ENCODE data around the gene ARID5B. TPM values are rescaled to one million over a fixed set of nuclear protein-coding genes. Genes with fewer than 3 reads are reported as not detected.

ARID5B gene
- total and polyA plus RNA-seq, 2 donors (not counting 3 experiments of a cell fraction or from before 2014, with no cell fraction given): 5.6 to 8.9 TPM

- peak overlapping the region; percentile 35 for H3K9ac ChIP-seq (replicated peaks; ENCODE audit: extremely low read depth, insufficient read depth, low read length)
- FAIRE-seq: no peak
- no peaks in the 10 kb centered on the region for H3K36me3 ChIP-seq (ENCODE audit: control insufficient read depth in 2 of 2, extremely low read depth in 1 of 2, insufficient read depth in 2 of 2, low read length in 2 of 2)
- no TSS peak for BruUV-seq (replicated peaks)
- peaks cover 23% of the 10 kb centered on the region for H3K4me1 ChIP-seq (ENCODE audit: control insufficient read depth, extremely low read depth, insufficient read depth, low read length)
- H3K4me2 ChIP-seq (ENCODE audit: insufficient read depth, low read length): peak overlapping the region; percentile 96
- dilution Hi-C loops (cut with MboI; ENCODE audit: extremely low pct_ligation_motif_present, low sequenced_read_pairs) (no loop called here), intact Hi-C loops (cut with micrococcal nuclease) (loop anchor here (1.0 to 2.0 kb wide), 3 partner anchors 95 to 250 kb away; no protein-coding TSS in a partner anchor)
- TF ChIP-seq MYC (IDR thresholded peaks at IDR 0.05; ENCODE audit: low read depth, low read length) (no peak), POLR2A (IDR thresholded peaks at IDR 0.05; ENCODE audit: low read depth, low read length) (no peak), JUN (IDR thresholded peaks at IDR 0.05; ENCODE audit: borderline replicate concordance, insufficient read depth, insufficient read length, low read depth) (no peak), EZH2 (IDR thresholded peaks at IDR 0.05; ENCODE audit: borderline replicate concordance, low read depth, low read length, severe bottlenecking) (no peak), CTCF (IDR thresholded peaks at IDR 0.05; ENCODE audit: extremely low read depth in 1 of 2, insufficient read depth in 1 of 2, low read depth in 1 of 2, low read length in 2 of 2) (no peak), POLR2AphosphoS5 (IDR thresholded peaks at IDR 0.05; ENCODE audit: insufficient read depth, low read depth, low read length) (no peak), GATA2 (IDR thresholded peaks at IDR 0.05; ENCODE audit: insufficient read depth, insufficient read length, low read depth, low read length) (no peak), FOS (IDR thresholded peaks at IDR 0.05; ENCODE audit: borderline replicate concordance, insufficient read depth, low read length) (no peak), MAX (IDR thresholded peaks at IDR 0.05; ENCODE audit: insufficient read depth, insufficient read length) (no peak)
- H3K27ac ChIP-seq (ENCODE audit: insufficient read depth, low read depth, low read length): peak overlapping the region; percentile 50
- no peaks in the 10 kb centered on the region for H3K79me2 ChIP-seq (ENCODE audit: control insufficient read depth, insufficient read depth, low read length)
- ChIA-PET POLR2A (no interaction called here), CTCF (interaction anchor here (1.1 to 2.2 kb wide), 4 partner anchors 10 to 251 kb away, joined by 3 to 13 read pairs (median 6); no protein-coding TSS in a partner anchor)
- H4K20me1 ChIP-seq (replicated peaks; ENCODE audit: control insufficient read depth, extremely low read depth, insufficient read depth, low read length): no peaks in the 10 kb centered on the region
- no peaks in the 10 kb centered on the region for H3K27me3 ChIP-seq (ENCODE audit: control insufficient read depth in 2 of 2, insufficient read depth in 2 of 2, low read length in 2 of 2)
- H3K4me3 ChIP-seq (replicated peaks in 1 of 3; ENCODE audit: insufficient read depth in 1 of 3, low read depth in 1 of 3, low read length in 3 of 3): peak overlapping the region in 1 of 3 experiments; percentile 46
- DNase-seq (ENCODE audit: low read depth, low spot score): peak; percentile 12
- H3K9me1 ChIP-seq (replicated peaks; ENCODE audit: control insufficient read depth, extremely low read depth, insufficient read depth, low read length): no peaks in the 10 kb centered on the region
- H3K9me3 ChIP-seq (replicated peaks; ENCODE audit: control insufficient read depth, insufficient read depth, low read length): no peaks in the 10 kb centered on the region
- peak overlapping the region; percentile 39 for H2AFZ ChIP-seq (ENCODE audit: low read depth, low read length)
Observed at GRCh38 chr10:61994405-61995219, 93.1 kb downstream of the ARID5B start.

Data from endothelial cell of umbilical vein (primary cell).